GM19240 (cell line): ENCODE data around the gene RBMS2.

Experiments used
- DNase-seq: peaks from one replicate; pipeline ENCODE4 v3.0.0; 2011; ENCODE audit warnings: low spot score; ENCODE audit not compliant: insufficient read length

RBMS2 gene

DNA sequence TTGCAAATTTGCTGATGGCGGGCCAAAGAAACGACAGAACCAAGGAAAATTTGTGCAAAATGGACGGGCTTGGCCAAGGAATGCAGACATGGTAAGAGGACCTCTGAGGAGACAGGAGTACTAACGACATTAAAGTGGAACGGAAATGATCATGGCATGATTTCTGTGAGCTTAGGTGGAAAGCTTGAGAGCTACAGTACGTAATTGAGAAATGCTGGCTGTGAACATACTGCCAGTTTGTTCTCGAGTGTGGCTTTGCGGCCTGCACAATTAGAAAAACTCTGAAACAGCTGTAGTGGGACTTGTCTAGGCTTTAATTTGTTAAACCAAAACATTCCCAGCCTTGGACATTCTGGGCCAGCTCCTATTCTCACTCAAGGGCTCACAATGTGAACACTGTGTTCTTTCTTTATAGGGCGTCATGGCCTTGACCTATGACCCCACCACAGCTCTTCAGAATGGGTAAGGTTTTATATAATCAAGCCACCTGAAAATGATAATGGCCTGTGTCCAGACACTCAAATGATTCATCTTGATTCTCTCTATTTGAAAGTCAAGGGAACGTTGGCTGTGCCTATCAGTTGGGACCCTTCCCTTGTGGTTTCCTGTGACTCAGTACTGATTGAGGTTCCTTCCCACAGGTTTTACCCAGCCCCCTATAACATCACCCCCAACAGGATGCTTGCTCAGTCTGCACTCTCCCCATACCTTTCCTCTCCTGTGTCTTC lies 60.0 kb downstream of the RBMS2 start:
- DNase-seq: no peak

DNA sequence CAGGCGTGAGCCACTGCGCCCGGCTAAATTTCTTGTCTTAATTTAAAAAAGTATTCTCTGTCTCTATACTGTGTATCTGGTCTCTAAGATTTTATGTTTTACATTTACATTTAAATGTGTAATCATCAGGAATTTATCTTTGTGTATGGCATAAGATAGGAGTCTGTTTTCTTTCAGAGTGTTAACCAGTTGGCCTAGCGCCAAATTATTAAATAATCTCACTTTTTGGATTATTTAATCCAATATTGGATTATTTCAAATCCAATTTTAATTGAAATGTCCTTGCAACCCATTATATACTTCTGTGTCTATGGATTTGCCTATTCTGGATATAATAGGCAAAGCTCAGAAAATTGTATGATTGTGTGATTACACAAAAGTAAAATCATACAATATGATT lies 63.5 kb downstream of the RBMS2 start:
- no peak for DNase-seq

DNA sequence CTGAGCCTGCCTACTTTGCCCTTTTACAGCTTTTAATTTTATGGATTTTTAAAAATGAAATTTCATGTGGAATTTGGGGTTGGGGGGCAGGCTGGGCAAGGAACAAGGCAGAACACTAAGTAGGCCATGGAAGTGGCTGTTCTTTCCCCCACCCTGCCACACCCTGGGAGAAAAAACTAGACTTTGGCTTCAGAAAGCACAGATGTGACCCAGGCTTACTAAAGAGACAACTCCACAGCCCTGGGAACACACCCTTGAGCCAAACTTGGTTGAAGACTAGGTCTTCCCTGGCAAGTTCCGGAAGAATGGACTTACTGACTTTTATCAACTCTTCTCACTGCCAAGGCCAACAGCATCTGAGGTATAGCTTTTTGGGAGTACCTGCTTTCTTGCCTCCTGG lies 68.2 kb downstream of the RBMS2 start:
- no peak for DNase-seq

DNA sequence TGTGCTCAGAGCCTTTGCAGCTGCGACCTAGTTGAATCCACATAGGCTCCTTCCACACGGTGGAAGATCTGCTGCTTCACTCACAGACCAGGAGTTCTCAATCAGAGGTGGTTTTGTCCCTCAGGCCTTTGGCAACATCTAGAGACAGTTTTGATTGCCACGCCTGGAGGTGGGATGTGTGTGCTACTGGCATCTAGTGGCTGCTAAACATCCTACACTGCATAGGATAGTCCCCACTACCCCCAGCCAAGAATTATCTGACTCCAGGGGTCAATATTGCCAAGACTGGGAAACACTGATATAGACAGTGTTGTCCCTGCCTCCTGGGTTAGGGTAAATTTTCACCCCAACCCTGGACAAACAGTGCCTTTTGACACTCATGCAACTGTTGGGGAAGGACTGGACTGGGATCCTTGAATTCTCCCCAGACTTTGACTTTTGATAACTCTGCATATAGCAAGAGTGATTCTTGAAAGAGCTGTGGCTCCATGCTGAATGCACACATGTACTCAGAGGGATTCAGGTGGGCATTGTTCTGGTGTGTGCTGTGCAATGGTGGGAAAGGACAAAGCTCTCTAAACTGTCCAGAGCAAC lies 68.7 kb downstream of the RBMS2 start:
- no peak for DNase-seq

DNA sequence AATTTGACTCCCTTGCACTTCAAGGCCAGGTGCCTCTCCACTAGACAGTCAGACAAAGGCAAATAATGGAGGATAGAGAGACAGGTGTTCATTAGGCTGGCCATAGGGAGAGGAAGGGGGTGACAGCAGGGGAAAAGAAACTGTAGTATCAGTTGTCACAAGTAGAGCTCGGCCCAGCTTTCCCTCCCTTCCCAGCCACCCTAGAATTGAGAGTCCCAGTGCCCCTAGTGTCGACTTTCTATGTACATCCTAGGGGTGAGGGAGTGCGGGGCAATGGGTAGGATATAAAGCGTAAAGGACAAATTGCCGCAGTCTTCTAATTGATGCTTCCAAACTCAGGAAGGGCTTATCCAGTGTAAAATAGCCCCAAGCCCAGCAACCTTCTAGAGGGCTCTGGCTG lies 69.5 kb downstream of the RBMS2 start:
- DNase-seq: no peak

DNA sequence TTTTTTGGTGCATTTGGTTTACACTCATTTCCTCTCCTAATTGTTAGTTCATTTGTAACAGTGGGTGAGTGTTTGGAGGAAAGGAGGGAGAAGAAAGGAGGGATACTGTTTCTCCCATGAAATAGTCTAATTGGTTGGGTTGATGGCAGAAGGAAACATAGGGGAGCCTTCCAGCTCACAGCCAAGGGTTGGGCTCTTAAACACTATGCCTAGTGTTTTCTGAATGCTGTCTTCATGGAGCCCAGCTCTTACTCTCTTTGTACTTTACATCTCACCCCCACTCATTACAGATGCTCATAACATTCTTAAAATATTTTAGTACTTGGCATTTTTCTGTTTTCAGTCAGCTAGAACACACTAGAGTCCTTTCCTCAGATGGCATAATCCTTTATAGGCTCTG lies 70.3 kb downstream of the RBMS2 start:
- no peak for DNase-seq

DNA sequence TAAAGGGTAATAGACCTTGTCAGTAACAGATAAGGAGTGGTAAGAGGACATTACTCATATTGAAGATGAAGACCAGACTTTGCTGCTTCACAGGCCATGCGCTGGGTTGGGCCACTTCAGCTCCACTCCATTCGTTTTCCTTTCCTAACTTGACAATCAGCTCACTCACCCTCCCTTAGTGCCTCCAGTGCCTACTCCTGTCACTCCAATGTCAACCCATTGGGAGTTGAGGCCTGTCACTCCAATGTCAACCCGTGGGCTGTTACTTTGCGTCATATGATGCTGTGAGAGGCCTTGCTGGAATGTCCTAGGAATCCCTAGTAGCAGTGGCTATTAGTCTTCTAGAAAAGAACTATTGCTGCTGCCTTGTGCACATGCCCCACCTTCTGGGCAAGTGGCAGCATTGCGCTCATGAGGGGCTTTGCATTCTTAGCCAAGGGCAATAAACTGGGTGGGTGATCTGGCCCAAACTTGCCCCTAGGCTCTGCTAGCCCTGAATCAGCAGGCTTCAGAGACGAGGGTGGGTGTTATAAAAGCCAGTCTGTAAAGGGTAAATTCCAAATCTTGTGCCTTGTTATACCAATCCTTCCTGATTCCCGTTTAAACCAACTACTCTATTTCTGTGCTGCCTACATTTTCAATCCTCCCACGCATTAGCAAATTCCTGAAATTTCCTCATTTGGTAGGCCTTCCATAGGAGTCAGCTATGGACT lies 72.4 kb downstream of the RBMS2 start:
- peak; percentile 61 for DNase-seq

DNA sequence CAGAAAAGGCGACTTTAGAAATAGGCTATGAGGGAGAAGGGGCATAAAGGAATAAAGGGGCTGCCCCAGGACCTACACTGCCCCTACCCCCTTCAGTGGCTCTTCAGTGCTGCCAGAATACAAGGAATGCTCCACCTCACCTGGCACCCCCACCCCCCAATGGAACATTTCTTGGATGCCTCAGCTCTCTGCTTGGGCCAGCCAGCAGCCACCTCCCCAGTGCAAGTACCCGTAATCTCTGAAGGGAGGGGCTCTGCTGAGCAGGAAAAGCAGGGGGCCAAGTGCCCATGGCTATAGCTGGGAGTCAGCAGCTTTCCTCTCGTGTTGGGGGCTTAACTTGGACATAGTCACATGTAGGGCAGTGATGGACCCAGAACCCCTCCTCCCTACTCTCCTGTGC lies 75.2 kb downstream of the RBMS2 start:
- DNase-seq: no peak

DNA sequence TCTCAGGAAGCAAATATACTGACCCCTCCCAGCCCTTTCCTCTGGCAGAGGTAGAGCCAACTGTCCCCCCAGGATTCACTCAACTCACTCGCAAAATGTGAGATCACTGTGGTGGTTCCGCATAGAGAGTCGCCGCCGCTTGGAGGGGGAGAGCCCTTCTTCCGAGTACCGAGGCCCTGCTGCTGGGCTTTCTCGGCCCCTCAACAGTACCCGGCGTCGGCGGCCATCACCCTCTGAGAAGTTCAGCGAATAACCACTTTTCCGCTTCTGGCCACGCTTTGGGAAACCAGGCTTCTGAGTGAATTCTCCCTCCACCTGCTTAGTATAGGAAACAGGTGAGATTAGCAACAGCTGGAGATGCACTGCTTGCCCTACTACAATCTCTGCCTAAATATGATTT lies 77.4 kb downstream of the RBMS2 start:
- no peak for DNase-seq

DNA sequence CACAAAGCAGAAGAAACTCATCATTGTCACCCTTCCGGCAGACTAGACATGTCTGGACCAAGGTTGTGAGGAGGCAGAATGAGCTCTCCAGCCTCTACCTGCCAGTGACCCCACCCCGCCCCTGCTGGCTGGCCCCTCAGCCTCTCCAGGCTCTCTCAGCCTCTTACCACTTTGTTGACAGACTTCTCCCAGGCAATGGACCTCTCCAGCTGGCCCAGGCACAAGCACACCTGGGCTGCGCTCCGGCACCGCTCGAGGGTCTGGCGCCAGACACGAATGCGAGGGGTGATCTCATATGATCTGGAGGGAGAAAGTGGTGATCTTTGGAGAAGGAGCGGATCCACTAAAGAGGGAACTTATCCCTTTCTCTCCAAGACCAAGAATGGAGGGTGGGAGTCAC lies 78.2 kb downstream of the RBMS2 start:
- DNase-seq: no peak

DNA sequence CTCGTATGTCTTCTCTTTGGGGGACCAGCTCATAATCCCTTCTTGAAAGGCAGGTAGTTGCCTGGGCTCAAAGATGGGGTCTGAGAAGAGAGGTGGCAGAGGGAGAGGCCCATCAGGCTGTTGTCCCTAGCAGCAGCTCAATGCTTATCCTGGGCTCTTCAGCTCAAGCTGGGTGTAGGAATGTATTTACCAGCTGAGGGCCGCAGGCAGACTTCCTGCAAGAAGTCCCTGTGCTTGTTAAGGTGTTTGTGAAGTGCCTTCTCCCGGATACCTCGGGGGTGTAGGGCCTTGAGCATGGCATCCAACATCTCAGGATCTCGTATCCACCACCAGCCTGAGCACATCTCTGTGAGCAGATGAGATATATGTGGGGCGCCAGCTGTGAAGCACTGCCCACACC lies 79.1 kb downstream of the RBMS2 start:
- DNase-seq: no peak

DNA sequence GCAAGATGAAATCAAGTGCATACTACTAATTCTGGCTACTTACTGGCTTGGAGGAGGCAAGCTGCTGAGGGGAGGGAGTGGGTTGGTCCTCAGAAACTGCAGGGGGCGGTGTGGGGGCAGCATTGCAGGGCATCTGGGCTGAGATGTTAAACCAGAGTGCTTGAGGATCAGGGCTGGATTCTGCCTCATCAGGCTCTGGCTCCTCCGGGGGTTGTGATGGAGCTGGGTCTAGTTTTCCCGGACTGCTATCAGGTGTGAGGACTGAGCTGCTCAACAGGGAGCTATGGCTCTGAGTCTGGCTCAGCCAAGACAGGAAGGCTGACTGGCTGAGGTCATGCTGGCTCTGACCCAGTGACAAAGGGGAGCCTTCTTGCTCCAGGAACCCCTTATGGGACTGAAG lies 79.9 kb downstream of the RBMS2 start:
- DNase-seq: no peak

DNA sequence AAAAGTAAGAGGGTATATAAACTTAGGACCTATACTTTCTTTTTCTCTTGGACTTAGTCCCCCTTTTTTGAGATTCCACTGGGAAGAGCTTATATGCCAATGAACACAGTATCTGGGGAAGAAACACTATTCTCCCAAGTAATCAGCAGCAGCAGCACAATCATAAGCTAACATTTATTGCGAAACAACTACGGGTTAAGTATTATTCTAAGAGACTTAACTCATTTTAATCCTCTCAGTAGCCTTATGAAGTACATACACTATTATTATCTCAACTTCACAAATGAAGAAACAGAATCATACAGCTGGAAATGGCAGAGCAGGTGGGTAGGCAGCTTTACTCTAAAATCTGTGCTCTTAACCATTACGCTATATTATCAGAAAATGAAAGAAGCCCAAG lies 80.6 kb downstream of the RBMS2 start:
- DNase-seq: no peak

DNA sequence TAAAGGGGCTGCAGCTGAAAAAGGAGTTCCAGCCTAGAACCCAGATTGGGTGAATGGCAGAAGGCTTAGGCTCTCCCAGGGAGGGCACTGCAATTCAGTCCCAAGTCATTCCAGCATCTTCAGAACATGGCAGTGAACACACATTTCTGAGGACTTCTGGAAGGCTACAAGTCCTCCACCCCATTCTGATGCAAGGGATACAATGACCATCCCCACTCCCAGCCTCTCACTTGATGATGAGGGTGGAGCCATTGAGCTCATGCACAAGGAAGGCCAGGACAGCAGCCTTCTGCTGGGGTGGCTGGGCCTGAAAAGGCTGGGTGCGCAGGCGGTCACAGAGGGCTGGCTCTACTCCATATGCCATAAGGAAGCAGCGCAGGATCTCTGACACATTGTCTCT lies 82.7 kb downstream of the RBMS2 start:
- no peak for DNase-seq

DNA sequence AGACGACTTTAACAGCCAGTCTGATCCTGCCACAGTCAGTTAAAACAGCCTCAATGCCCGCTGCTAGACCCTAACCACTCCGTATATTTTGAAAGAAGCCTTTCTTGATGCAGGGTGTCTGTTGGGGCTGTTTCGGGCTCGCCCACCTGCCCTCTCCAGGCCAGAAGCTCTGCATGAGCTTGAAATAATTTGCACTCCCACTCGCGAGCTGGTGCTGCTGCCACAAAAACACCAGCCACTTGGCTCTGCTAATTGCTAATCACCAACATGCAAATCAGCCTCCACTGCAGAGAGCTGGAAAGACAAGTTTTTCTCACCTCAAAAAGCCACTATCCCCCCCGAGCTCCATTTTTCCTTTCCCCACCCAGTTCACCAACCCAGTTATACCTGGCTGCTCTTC lies 93.0 kb downstream of the RBMS2 start:
- DNase-seq: no peak

DNA sequence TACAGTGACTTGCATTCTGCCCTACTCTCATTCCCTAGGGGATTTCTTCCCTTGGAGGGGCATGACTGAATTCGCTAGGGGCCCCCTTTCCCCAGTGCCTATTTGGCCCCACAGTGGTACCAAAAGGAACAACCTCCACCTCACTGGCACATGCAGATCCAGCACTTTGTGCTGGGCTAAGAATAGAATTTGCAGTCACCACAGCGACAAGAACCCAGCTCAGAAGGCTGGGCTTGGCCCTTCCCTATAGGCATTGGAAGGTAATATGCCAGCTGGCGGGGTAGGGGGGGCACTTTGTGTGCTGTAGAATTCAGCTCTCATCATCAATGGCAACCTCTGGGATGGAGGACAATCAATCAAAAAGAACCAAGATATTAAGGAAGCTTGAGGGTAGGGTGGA lies 94.6 kb downstream of the RBMS2 start:
- DNase-seq: no peak

DNA sequence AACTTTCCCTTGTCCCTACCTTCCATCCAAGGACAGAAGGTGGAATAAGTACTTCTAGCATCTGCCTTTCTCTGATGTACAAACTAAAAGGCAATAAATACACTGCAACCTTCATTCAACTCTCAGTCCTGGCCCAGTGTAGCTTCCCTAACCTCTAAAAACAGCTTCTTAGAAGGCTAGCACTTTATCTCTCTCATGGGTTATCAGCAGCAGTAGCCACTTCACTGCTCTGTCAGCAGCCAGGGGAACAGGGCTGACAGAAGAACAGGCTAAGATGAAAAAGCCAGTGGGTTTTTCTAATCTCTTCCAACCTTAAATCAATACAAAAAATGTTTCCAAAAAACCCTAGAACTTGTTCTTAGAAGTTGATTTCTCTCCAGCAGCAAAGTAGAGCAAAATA lies 95.3 kb downstream of the RBMS2 start:
- no peak for DNase-seq

DNA sequence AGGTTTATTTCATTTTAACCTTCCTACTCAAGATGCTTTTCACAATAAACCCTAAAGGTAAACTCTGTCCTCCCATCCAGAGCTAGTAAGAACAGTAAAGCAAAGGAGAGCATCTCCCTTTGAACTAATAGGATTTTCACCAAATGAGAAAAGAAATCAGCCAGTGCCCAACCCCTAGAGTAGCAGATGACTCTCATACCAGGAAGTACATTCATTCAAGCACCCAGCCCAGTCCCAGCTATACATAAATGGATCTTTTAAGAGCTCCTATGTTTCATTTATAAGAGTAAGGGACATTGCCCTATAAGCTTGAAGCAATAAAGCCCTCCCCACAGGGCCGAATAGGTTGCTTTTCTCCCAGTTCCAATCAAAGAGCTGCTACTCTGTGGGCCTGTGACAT lies 100.9 kb downstream of the RBMS2 start:
- DNase-seq: no peak

DNA sequence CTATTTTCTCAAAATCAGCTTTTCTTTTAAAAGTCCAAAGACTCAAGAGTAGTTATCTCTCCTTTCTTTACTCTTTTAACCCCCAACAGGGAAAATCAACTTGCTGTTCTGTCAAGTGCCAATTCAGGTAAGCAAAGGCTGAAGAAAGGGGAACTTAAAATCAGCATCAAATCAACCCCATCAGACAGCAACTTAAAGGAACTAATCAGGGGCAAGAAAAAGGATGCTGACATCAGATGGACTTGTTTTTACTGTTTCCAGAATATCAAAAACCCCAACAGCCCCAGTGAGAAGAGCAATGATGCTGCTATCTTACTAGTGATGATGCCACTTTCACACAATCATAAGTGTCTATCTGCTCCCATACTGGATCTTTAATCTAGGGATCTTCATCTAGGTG lies 105.1 kb downstream of the RBMS2 start:
- DNase-seq: no peak

DNA sequence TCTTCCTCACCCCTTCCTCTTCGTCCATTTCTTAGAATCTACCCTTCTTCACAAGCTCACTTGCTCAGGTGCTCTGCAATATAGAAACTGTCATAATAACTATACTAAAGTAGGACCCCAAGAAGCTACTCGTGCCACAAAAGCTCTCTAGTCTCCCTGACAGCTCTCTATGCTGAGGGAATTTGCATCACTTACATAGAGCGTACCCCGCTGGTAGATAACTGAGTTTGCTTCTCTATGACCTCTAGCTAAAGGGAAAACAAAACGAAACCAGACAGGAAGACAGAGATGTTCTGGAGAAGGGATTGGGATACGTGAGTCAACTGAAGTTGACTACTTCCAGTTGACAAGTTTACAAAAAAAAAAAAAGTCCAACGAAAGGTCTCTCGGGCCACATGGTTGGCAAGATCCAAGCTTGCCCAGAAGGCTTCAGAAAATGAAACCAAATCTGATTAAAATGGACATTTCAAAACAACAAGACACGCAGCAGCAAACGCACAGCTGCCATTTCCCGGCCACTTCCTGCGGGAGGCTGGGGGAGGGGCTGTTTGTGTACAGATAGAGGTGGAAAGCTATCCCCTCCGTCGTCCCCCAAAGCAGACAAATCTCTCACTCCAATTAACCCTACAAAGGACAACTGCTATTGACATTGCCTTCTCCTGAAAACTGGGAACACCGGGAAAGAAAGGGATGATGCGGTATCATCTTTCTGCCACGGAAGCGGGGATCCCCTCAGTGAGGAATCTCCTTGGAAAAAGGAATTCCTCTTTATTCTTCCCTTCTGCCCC lies 107.2 kb downstream of the RBMS2 start:
- DNase-seq: peak; percentile 31

DNA sequence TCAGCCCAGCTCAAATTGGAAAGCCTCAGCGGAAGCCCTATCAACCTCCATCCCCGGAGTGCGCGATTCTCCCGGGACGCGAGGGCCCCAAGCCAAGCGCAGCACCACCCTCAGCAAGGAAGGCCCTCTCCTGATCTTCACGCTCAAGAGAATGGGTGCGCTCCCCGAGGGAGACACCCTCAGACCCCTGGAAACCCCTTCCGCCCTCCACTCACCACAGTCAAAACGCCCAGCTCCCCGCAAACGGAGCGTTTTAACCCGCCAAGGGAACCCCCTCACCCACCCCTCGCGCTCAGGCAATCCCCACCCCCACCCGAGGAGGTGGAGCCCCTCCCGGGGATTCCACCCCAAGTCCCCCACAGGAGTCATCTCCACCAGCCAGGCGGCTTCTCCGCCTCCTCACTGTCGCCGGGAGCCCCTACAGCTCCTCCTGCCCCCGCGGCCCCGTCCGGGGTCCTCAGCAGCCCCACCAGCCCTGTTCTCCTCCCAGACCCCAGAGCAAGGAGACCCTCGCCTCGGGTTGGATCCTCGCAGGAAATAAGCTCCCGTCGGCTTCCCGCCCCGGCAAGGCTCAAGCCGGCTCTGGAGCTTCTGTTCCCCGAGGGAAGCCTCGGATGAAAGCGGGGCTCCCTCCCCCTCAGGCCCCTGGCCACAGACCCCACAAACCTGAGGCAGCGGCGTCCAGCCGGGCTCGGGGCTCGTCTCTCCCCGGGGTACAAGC lies 108.0 kb downstream of the RBMS2 start:
- DNase-seq: no peak
